IPS-20b (cell line): ENCODE results near the gene MAP3K5.

Experiments
- H3K27ac ChIP-seq: one replicate; pipeline ENCODE4 v1.5.1; 2013; ENCODE audit warnings: low read length
- H3K27me3 ChIP-seq: 2 replicates; pipeline ENCODE4 v1.6.1; 2013; ENCODE audit warnings: mild to moderate bottlenecking, low read length, inconsistent platforms; ENCODE audit not compliant: insufficient read depth
- H3K36me3 ChIP-seq: 2 replicates; pipeline ENCODE4 v1.6.1; 2013; ENCODE audit warnings: low read depth, mild to moderate bottlenecking, inconsistent platforms, low read length, moderate library complexity; ENCODE audit not compliant: insufficient read depth
- H3K4me1 ChIP-seq: 2 replicates; pipeline ENCODE4 v1.6.1; 2013; ENCODE audit warnings: mild to moderate bottlenecking, control low read depth, inconsistent platforms, low read length, moderate library complexity; ENCODE audit not compliant: insufficient read depth
- H3K4me3 ChIP-seq: 2 replicates; pipeline ENCODE4 v1.5.1; 2013; ENCODE audit warnings: mild to moderate bottlenecking, low read length, inconsistent platforms
- H3K9ac ChIP-seq: 2 replicates; pipeline ENCODE4 v1.6.1; 2013; ENCODE audit warnings: low read depth, mild to moderate bottlenecking, inconsistent platforms, low read length, moderate library complexity
- H3K9me3 ChIP-seq: 2 replicates; pipeline ENCODE4 v1.6.1; 2013; ENCODE audit warnings: mild to moderate bottlenecking, low read depth, low read length, inconsistent platforms; ENCODE audit not compliant: insufficient read depth

The MAP3K5 gene

GRCh38 chr6:136522636-136523035 is 269.6 kb downstream of the MAP3K5 start:
- no peak overlapping the region for H3K9ac ChIP-seq
- H3K4me3 ChIP-seq = no peak overlapping the region
- no peak overlapping the region for H3K27ac ChIP-seq
- H3K4me1 ChIP-seq = peaks cover 40% of the 10 kb centered on the region
- no peaks in the 10 kb centered on the region for H3K27me3 ChIP-seq
- H3K9me3 ChIP-seq = no peaks in the 10 kb centered on the region
- no peaks in the 10 kb centered on the region for H3K36me3 ChIP-seq

GRCh38 chr6:136521911-136522310 is 270.4 kb downstream of the MAP3K5 start:
- no peaks in the 10 kb centered on the region for H3K36me3 ChIP-seq
- H3K4me1 ChIP-seq = peaks cover 33% of the 10 kb centered on the region; the same call in 1 of the 2 replicates
- no peak overlapping the region for H3K4me3 ChIP-seq
- no peak overlapping the region for H3K27ac ChIP-seq
- no peaks in the 10 kb centered on the region for H3K9me3 ChIP-seq
- H3K9ac ChIP-seq = no peak overlapping the region
- H3K27me3 ChIP-seq = no peaks in the 10 kb centered on the region

- no peaks in the 10 kb centered on the region for H3K9me3 ChIP-seq
- no peak overlapping the region for H3K4me3 ChIP-seq
- H3K9ac ChIP-seq = no peak overlapping the region
- no peak overlapping the region for H3K27ac ChIP-seq
- H3K4me1 ChIP-seq = peaks cover 28% of the 10 kb centered on the region; the same call in 1 of the 2 replicates
- no peaks in the 10 kb centered on the region for H3K36me3 ChIP-seq
- H3K27me3 ChIP-seq = no peaks in the 10 kb centered on the region
These were observed 270.9 kb downstream of the MAP3K5 start for GRCh38 chr6:136521427-136521826.

- H3K27me3 ChIP-seq = no peaks in the 10 kb centered on the region
- H3K4me1 ChIP-seq = peaks cover 19% of the 10 kb centered on the region; the same call in 1 of the 2 replicates
- no peak overlapping the region for H3K27ac ChIP-seq
- no peak overlapping the region for H3K4me3 ChIP-seq
- H3K9me3 ChIP-seq = no peaks in the 10 kb centered on the region
- no peak overlapping the region for H3K9ac ChIP-seq
- H3K36me3 ChIP-seq = no peaks in the 10 kb centered on the region
These were observed 271.8 kb downstream of the MAP3K5 start for GRCh38 chr6:136520517-136520916.

GRCh38 chr6:136517582-136517981 is 274.7 kb downstream of the MAP3K5 start:
- H3K36me3 ChIP-seq = no peaks in the 10 kb centered on the region
- no peak overlapping the region for H3K27ac ChIP-seq

GRCh38 chr6:136517002-136517401 is 275.3 kb downstream of the MAP3K5 start:
- Histone ChIP-seq H3K9me3 (no peaks in the 10 kb centered on the region), H3K27ac (no peak overlapping the region), H3K36me3 (no peaks in the 10 kb centered on the region), H3K9ac (no peak overlapping the region), H3K27me3 (no peaks in the 10 kb centered on the region), H3K4me3 (no peak overlapping the region), H3K4me1 (peaks cover 8% of the 10 kb centered on the region; the same call in 1 of the 2 replicates)

More at GRCh38 chr6:136517582-136517981, 274.7 kb downstream of the MAP3K5 start:
- Histone ChIP-seq H3K9ac (no peak overlapping the region), H3K4me3 (no peak overlapping the region), H3K27me3 (no peaks in the 10 kb centered on the region), H3K4me1 (peaks cover 8% of the 10 kb centered on the region; the same call in 1 of the 2 replicates), H3K9me3 (no peaks in the 10 kb centered on the region)

- Histone ChIP-seq H3K27me3 (no peaks in the 10 kb centered on the region), H3K4me3 (no peak overlapping the region), H3K4me1 (peaks cover 1% of the 10 kb centered on the region; the same call in 1 of the 2 replicates), H3K36me3 (no peaks in the 10 kb centered on the region), H3K9ac (no peak overlapping the region), H3K27ac (no peak overlapping the region), H3K9me3 (no peaks in the 10 kb centered on the region)
These were observed 277.7 kb downstream of the MAP3K5 start for GRCh38 chr6:136514591-136514990.

- peaks cover 5% of the 10 kb centered on the region; the same call in 1 of the 2 replicates for H3K4me1 ChIP-seq
- peaks cover 4% of the 10 kb centered on the region; the same call in 1 of the 2 replicates for H3K36me3 ChIP-seq
- no peaks in the 10 kb centered on the region for H3K9me3 ChIP-seq
- H3K9ac ChIP-seq = no peak overlapping the region
- no peaks in the 10 kb centered on the region for H3K27me3 ChIP-seq
- H3K4me3 ChIP-seq = no peak overlapping the region
- H3K27ac ChIP-seq = no peak overlapping the region
These were observed 280.4 kb downstream of the MAP3K5 start for GRCh38 chr6:136511926-136512325.

GRCh38 chr6:136511397-136511796 is 280.9 kb downstream of the MAP3K5 start:
- Histone ChIP-seq H3K4me1 (peaks cover 11% of the 10 kb centered on the region; the same call in 1 of the 2 replicates), H3K4me3 (no peak overlapping the region), H3K27ac (no peak overlapping the region), H3K9me3 (no peaks in the 10 kb centered on the region), H3K27me3 (no peaks in the 10 kb centered on the region), H3K9ac (no peak overlapping the region), H3K36me3 (peaks cover 4% of the 10 kb centered on the region; the same call in 1 of the 2 replicates)

GRCh38 chr6:136510782-136511181 is 281.5 kb downstream of the MAP3K5 start:
- Histone ChIP-seq H3K27ac (no peak overlapping the region), H3K9ac (no peak overlapping the region), H3K4me1 (peaks cover 16% of the 10 kb centered on the region; the same call in 1 of the 2 replicates), H3K4me3 (no peak overlapping the region), H3K27me3 (no peaks in the 10 kb centered on the region), H3K9me3 (no peaks in the 10 kb centered on the region), H3K36me3 (peaks cover 4% of the 10 kb centered on the region; the same call in 1 of the 2 replicates)

GRCh38 chr6:136510299-136510698 is 282.0 kb downstream of the MAP3K5 start:
- Histone ChIP-seq H3K9ac (no peak overlapping the region), H3K36me3 (peaks cover 4% of the 10 kb centered on the region; the same call in 1 of the 2 replicates), H3K4me3 (no peak overlapping the region), H3K9me3 (no peaks in the 10 kb centered on the region), H3K27me3 (no peaks in the 10 kb centered on the region), H3K4me1 (peaks cover 16% of the 10 kb centered on the region; the same call in 1 of the 2 replicates), H3K27ac (no peak overlapping the region)

GRCh38 chr6:136508725-136509392 is 283.4 kb downstream of the MAP3K5 start:
- Histone ChIP-seq H3K9ac (no peak overlapping the region), H3K4me3 (no peak overlapping the region), H3K4me1 (peaks cover 18% of the 10 kb centered on the region), H3K36me3 (peaks cover 4% of the 10 kb centered on the region; the same call in 1 of the 2 replicates), H3K9me3 (no peaks in the 10 kb centered on the region), H3K27ac (no peak overlapping the region), H3K27me3 (no peaks in the 10 kb centered on the region)
